Activated T-cell treated with anti-CD3 and anti-CD28 coated beads, Interleukin-2, amount 50 U/mL, for 4 hours (primary cell): ENCODE measurements around the gene SAP30L. TPM values are rescaled to one million over a fixed set of nuclear protein-coding genes. Genes with fewer than 3 reads are reported as not detected.

Experiments
- ATAC-seq, 2 donors: fragments of 200-7000 bp; cut with Tn5 transposase; one replicate each; pipeline ENCODE4 v1.10.0; 2021
- DNase-seq: peaks from one replicate; pipeline ENCODE4 v3.0.0-alpha.2; 2020
- H3K27me3 Mint-ChIP-seq: one replicate; pipeline ENCODE4 v1.8.0; 2021; ENCODE audit warnings: low read depth, mixed read lengths
- H3K36me3 Mint-ChIP-seq: one replicate; pipeline ENCODE4 v1.8.0; 2022; ENCODE audit warnings: mixed read lengths; ENCODE audit not compliant: insufficient read depth
- H3K4me1 Mint-ChIP-seq: one replicate; pipeline ENCODE4 v1.8.0; 2021; ENCODE audit warnings: low read depth, mixed read lengths
- H3K4me3 Mint-ChIP-seq: one replicate; pipeline ENCODE4 v1.8.0; 2021; ENCODE audit warnings: mild to moderate bottlenecking, moderate library complexity, mixed read lengths
- H3K9me3 Mint-ChIP-seq: one replicate; pipeline ENCODE4 v1.8.0; 2021; ENCODE audit warnings: mixed read lengths
- total RNA-seq, 3 donors: library from RNA; stranded (reverse); gene quantifications; one replicate each; pipeline ENCODE4 v1.2.1, GENCODE V29; 2021

The SAP30L gene
- total RNA-seq, 3 donors from 2014 or later: 22.5 to 27.0 (median 24.0) TPM

DNA sequence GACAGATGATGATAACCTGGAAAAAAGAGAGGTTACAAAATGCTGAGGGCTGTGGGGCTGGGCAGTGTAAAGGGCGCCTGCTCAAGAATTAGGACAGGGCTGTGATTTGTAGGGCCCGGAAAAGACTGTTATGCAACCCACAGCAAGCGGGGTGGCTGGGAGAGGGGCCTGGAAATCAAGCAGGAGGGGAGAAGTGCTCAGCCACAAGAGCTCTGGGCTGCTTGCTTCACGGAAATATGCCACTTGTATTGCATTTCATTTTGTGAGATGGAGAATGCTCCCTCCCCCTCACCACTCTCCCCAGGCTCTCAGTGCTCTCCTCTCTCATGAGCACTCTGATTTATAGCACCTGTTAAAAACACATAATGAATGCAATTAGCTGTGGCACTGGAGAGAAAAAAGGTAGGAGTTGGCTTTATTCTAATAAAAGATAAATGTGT is 40.6 kb downstream of the SAP30L start:
- DNase-seq: no peak
- Mint-ChIP-seq H3K4me1 (peaks cover 23% of the 10 kb centered on the region), H3K27me3 (peaks cover 78% of the 10 kb centered on the region), H3K36me3 (no peaks in the 10 kb centered on the region), H3K9me3 (no peaks in the 10 kb centered on the region), H3K4me3 (no peak overlapping the region)
- ATAC-seq: no peak

DNA sequence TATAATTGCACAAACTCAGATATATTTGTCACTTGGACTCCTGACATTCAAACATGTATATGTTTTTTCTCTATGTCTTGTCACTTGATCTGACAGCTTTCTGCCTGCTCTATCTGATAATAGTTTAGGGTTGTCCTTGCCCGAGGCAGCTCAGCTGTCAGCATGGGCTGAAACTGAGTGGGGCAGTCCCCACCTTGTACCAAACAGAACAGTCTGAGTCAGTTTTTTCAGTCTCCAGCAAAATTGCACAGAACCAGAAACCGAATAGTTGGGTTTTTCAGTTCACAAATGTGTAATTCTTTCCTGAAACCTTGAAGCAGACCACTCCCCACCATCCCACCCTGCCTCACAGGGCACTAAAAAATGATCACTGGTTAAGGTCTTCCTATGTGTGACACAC is 41.7 kb downstream of the SAP30L start:
- DNase-seq (no peak), ATAC-seq (peak; percentile 98 to 99)
- peaks cover 78% of the 10 kb centered on the region for H3K27me3 Mint-ChIP-seq
- H3K36me3 Mint-ChIP-seq: no peaks in the 10 kb centered on the region
- peaks cover 23% of the 10 kb centered on the region for H3K4me1 Mint-ChIP-seq
- no peak overlapping the region for H3K4me3 Mint-ChIP-seq
- no peaks in the 10 kb centered on the region for H3K9me3 Mint-ChIP-seq

DNA sequence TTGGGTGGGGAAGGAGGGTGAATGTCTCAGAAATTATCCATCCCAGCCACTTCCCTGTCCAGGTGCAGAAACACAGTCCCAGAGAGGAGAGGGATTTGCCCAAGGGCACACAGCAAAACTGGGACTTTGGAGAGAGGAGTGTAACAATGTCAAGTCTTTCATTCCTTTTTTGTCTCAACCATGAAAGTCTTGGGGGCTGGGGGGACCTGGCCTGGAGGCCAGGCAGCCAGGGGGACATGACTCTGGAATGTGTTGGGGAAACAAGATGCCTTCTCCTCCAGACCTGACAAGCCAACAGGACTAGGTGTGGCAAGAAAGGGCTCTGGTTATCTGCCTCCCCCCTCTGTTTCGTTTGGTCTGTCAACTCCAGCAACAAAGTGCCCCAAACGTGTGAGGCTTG is 46.1 kb downstream of the SAP30L start:
- ATAC-seq (no peak), DNase-seq (no peak)
- Mint-ChIP-seq H3K9me3 (no peaks in the 10 kb centered on the region), H3K36me3 (no peaks in the 10 kb centered on the region), H3K27me3 (peaks cover 59% of the 10 kb centered on the region), H3K4me1 (peaks cover 6% of the 10 kb centered on the region), H3K4me3 (no peak overlapping the region)

DNA sequence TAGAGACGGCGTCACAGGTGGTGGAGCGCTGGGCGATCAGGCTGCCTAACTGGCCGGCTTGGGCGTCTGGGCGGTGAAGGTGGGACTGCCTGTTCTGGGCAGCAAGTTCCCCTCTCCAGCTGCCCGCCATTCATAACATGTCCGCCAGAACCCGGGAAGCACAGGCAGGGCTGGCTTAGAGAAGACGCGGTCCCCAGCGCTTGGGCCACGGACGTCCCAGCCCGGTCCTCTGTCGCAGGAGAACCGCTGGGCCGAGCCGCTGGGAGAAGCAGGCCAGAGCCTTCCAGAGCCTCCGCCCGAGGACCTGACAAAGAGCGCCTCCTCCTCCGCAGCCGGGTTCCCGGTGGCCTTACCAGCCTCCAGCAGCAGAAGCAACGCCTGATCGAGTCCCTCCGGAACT is 47.5 kb downstream of the SAP30L start:
- no peaks in the 10 kb centered on the region for H3K4me1 Mint-ChIP-seq
- no peak overlapping the region for H3K4me3 Mint-ChIP-seq
- no peaks in the 10 kb centered on the region for H3K36me3 Mint-ChIP-seq
- no peak for ATAC-seq
- DNase-seq: no peak
- H3K9me3 Mint-ChIP-seq: no peaks in the 10 kb centered on the region
- peaks cover 57% of the 10 kb centered on the region for H3K27me3 Mint-ChIP-seq

DNA sequence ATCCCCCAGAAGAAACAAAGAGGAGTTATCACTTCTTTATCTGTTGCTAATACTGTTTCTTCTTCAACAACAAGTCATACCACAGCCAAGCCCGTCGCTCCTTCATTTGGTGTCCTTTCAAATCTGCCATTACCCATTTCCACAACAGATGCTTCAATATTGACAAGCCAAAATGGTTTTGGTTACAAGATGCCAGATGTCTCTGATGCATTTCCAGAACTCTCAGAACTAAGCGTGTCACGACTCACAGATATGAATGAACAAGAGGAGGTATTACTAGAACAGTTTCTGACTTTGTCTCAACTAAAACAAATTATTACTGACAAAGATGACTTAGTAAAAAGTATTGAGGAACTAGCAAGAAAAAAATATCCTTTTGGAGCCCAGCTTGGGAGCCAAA is 48.2 kb downstream of the SAP30L start:
- H3K36me3 Mint-ChIP-seq: no peaks in the 10 kb centered on the region
- peaks cover 57% of the 10 kb centered on the region for H3K27me3 Mint-ChIP-seq
- no peak for ATAC-seq

DNA sequence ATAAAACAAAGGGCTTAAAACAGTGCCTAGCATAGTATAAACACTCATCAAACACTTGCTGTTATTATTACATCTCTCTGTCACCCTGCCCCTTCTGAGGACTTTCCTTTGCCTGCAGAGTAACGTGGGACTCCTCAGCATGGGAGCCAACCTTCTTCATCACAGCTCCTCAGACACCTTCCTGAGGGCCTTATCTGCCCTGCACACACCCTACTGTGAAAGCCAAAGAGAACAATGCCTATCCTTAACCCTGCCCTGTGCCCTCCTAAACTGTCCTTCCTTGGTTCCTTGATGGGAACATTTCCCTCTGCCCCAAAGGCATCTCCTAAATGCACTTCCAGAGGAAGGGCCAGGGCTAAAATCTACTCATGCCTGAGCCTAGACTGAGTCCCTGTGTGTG is 52.8 kb downstream of the SAP30L start:
- Mint-ChIP-seq H3K4me1 (no peaks in the 10 kb centered on the region), H3K9me3 (no peaks in the 10 kb centered on the region), H3K27me3 (peaks cover 28% of the 10 kb centered on the region), H3K36me3 (no peaks in the 10 kb centered on the region), H3K4me3 (no peak overlapping the region)
- no peak for DNase-seq
- no peak for ATAC-seq

More for the DNA sequence above, 48.2 kb downstream of the SAP30L start:
- no peak for DNase-seq
- Mint-ChIP-seq H3K4me3 (no peak overlapping the region), H3K4me1 (no peaks in the 10 kb centered on the region), H3K9me3 (no peaks in the 10 kb centered on the region)

DNA sequence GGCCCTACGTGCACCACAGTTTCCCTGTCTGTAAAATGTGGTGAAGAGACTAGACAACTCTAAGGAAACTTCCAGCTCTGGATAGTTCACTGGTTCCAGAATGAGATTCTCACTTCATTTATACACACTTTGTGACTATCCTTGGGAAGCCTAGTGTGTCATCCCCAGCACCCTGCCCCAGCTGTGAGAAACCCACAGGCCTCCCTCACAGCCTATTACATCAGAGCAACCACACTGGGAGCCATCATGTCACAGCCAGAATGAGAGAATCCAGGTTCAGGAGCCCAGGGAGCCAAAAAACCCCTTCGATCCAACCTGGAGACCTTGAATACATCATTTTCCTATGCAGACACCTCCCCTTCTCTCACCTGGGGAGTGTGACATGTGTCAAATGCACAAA is 53.2 kb downstream of the SAP30L start:
- Mint-ChIP-seq H3K9me3 (no peaks in the 10 kb centered on the region), H3K36me3 (no peaks in the 10 kb centered on the region), H3K27me3 (peaks cover 24% of the 10 kb centered on the region), H3K4me3 (no peak overlapping the region), H3K4me1 (no peaks in the 10 kb centered on the region)
- ATAC-seq: no peak
- DNase-seq: no peak

DNA sequence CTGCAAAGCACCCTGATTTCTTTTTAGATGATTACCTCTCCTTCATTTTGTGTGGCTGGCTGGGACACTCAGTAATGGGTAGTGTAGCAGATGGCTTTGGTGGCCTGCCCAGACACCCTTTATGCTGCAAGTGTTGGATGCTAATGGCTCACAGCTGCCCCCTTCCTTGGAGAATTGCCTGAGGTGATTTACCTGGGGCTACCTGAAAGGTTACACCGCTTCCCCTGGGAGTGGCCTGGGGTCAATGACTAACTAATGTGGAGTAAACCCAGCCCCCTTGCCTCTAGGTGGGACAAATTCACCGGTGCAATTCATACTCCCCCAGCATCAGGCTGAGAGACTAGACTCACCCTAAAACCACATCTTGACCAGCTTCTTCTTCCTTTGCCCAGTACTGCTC is 55.8 kb downstream of the SAP30L start:
- H3K36me3 Mint-ChIP-seq: no peaks in the 10 kb centered on the region
- H3K4me1 Mint-ChIP-seq: no peaks in the 10 kb centered on the region
- no peak overlapping the region for H3K4me3 Mint-ChIP-seq
- H3K27me3 Mint-ChIP-seq: peaks cover 8% of the 10 kb centered on the region
- no peak for DNase-seq
- H3K9me3 Mint-ChIP-seq: no peaks in the 10 kb centered on the region
- ATAC-seq: no peak

DNA sequence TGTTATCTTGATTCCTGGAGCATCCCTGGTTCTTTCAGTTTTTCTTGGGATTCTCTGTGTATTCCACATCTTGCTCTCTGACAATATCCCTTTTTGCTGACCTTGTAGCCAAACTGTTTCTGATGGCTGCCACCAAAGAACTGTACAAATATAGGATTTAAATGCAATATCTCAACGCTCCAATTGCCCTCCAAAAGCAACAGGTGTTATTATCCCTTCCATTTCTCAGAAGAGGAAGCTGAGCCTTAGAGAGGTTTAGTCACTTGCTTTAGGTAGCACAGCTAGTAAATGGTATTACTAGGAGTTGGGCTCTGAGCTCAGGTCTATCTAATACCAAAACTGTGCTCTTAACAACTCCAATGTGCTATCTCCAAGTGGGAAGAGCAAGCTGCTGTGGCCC is 56.4 kb downstream of the SAP30L start:
- no peaks in the 10 kb centered on the region for H3K4me1 Mint-ChIP-seq
- no peaks in the 10 kb centered on the region for H3K36me3 Mint-ChIP-seq
- ATAC-seq (no peak), DNase-seq (no peak)
- no peak overlapping the region for H3K4me3 Mint-ChIP-seq
- peaks cover 6% of the 10 kb centered on the region for H3K27me3 Mint-ChIP-seq
- no peaks in the 10 kb centered on the region for H3K9me3 Mint-ChIP-seq

DNA sequence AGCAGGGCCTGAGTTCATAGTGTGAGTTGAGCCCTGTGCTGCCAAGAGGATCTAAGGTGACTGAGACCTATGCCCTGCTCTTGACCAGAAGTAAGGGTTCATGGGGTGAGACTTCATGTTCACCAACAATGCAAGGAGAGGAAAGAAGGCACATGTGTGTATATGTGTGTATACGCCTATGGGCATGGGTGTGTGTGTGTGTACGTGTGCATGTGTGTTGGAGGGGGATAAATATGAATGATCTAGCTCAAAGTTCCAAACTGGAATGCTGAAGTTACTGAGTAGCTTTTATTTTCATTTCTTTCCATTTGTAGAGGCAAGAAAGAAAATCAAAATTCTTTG is 57.9 kb downstream of the SAP30L start:
- Mint-ChIP-seq H3K27me3 (peaks cover 4% of the 10 kb centered on the region), H3K4me3 (no peak overlapping the region), H3K9me3 (no peaks in the 10 kb centered on the region), H3K4me1 (no peaks in the 10 kb centered on the region), H3K36me3 (no peaks in the 10 kb centered on the region)
- DNase-seq: no peak
- no peak for ATAC-seq

DNA sequence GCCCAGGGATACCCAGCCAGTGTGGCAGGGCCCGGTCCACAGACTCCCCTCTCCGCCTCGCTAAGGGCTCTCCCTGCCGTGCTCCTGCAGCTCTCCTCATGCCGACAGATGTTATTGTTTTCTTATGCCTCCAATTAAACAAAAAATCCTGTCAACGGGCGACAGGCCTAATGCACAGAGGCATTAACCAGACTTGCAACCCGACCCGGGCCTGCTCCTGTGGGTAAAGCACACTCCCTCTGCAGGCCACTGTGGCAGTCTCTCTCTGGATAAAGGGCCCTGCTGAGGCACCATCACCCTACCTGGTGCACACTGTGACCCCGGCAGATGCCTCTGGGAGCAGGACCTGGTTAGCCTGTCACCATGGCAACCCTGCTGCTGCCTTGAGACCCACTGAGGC is 59.8 kb downstream of the SAP30L start:
- Mint-ChIP-seq H3K4me3 (no peak overlapping the region), H3K9me3 (no peaks in the 10 kb centered on the region), H3K36me3 (no peaks in the 10 kb centered on the region), H3K27me3 (peaks cover 3% of the 10 kb centered on the region), H3K4me1 (no peaks in the 10 kb centered on the region)
- peak in 1 of 2 donors; percentile 19 for ATAC-seq
- no peak for DNase-seq

DNA sequence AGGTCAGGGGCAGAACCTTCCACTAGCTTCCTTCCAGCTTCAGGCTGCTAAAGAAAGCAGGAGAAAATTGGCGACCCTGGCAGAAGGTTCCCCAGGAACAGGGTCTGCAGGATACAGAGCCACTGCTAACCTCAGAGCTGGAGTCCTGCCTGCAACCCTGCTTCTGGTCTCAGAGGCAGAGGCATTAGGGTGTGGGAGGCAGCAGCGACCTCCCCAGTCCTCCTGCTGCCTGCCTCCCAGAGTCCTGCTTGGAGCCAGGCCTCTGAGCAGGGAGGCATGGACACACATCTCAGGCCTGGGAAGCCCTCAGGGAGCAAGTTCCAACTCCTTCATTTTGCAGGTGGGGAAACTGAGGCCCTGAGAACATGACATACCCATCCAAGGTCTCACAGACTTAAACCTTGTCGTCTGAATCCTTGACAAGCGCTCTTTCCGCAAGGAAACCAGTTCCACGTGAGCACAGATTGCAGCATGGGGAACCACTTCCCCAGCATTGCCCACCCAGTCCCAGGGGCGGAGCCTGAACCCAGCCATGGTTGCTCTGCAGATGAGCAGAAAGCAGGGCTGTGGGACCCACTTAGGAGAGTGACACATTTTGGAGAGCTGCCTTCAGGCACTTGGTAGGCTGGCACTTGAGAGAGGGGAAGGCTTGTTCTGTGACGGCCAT is 60.4 kb downstream of the SAP30L start:
- H3K36me3 Mint-ChIP-seq: no peaks in the 10 kb centered on the region
- no peaks in the 10 kb centered on the region for H3K4me1 Mint-ChIP-seq
- no peak overlapping the region for H3K4me3 Mint-ChIP-seq
- no peaks in the 10 kb centered on the region for H3K9me3 Mint-ChIP-seq
- H3K27me3 Mint-ChIP-seq: peaks cover 3% of the 10 kb centered on the region
- ATAC-seq: no peak
- DNase-seq: no peak

DNA sequence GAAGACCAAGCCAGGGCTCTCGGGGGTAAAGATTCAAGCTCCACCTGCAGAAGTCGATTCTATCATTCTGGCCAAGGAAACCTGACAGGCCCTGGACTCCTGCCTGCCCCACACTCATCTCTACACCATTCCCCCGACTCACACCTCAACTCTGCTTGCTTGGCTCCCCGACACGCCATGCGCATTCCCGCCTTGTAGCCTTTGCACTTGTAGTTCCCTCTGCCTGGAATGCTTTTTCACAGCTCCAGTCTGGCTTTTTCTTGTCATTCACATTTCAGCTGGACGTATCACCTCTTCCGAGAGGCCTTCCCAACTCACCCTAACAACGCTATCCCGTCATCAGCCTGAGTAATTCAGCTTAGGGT is 60.9 kb downstream of the SAP30L start:
- no peaks in the 10 kb centered on the region for H3K4me1 Mint-ChIP-seq
- H3K27me3 Mint-ChIP-seq: peaks cover 3% of the 10 kb centered on the region
- no peak overlapping the region for H3K4me3 Mint-ChIP-seq
- DNase-seq (no peak), ATAC-seq (no peak)
- H3K9me3 Mint-ChIP-seq: no peaks in the 10 kb centered on the region
- no peaks in the 10 kb centered on the region for H3K36me3 Mint-ChIP-seq

DNA sequence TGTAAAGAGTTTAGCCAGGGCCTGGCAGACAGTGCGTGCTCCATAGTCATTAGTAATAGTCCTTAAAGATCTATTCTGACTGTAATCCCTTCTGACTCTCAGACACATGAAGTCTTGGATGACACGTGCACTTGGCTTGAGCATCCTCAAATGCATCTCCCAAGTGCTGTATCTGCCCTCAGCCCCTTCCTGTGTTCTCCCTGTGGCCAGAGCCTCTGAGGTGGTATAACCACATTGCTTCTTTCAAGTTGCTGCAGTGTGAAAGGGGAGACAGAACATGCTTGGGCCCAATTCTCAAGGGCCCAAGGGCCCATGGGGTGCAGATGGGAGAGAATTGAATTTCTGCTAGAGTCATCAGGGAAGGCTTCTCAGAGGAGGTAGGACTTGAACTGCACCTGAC is 62.3 kb downstream of the SAP30L start:
- Mint-ChIP-seq H3K9me3 (no peaks in the 10 kb centered on the region), H3K36me3 (no peaks in the 10 kb centered on the region), H3K4me3 (no peak overlapping the region), H3K4me1 (no peaks in the 10 kb centered on the region), H3K27me3 (peaks cover 3% of the 10 kb centered on the region)
- DNase-seq (no peak), ATAC-seq (no peak)

DNA sequence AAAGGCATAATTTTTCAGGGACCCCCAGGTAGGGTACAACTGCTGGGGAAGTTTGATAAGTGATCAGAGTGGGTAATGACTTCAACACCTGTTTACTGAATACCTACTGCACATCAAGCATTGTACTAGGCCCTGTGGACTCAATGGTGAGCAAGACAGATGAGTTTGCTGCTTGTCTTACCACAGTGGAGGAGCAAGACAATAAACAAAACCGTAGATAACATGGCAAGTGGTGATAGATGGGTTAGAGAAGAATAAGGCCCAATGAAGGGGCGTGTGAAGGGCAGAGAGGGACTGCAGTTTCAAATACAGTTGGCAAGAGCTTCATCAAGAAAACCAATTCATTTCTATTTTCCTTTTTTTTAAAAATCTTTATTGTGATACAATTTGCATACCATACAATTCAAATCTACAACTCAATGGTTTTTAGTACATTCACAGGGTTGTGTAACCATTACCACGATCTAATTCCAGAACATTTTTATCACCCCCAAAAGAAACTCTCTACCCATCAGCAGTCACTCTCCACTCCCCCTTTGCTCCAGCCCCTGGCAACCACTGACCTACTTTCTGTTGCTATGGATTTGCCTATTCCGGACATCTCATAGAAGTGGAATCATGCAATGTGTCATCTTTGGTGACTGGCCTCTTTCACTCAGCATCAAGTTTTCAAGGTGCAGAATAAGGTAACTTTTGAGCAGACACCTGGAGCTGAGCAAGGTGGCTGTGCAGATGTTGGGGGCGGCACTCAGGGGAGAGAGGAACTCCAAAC is 64.2 kb downstream of the SAP30L start:
- H3K4me3 Mint-ChIP-seq: no peak overlapping the region
- H3K27me3 Mint-ChIP-seq: peaks cover 12% of the 10 kb centered on the region
- H3K4me1 Mint-ChIP-seq: peaks cover 2% of the 10 kb centered on the region
- DNase-seq: no peak
- no peak for ATAC-seq
- H3K36me3 Mint-ChIP-seq: no peaks in the 10 kb centered on the region
- H3K9me3 Mint-ChIP-seq: no peaks in the 10 kb centered on the region
